GM12865 (cell line): ENCODE measurements around the gene KPNA2.

Experiments
- DNase-seq: peaks from one replicate; pipeline ENCODE4 v3.0.0; 2010; ENCODE audit warnings: low read depth
- H3K4me3 ChIP-seq: 2 replicates; pipeline ENCODE4 v1.5.1; 2011; ENCODE audit warnings: mild to moderate bottlenecking, low read depth, low read length, control low read depth
- CTCF ChIP-seq: IDR thresholded peaks from 2 replicates; pipeline ENCODE4 v1.5.1; 2011; ENCODE audit warnings: low read length, control low read depth, low read depth, inconsistent platforms; ENCODE audit not compliant: insufficient read depth; ENCODE audit errors: missing control alignments

KPNA2 gene

GRCh38 chr17:68035523-68036303 lies at the start of gene KPNA2:
TSS of gene KPNA2 (plus strand) at chr17:68035735. CDS start at chr17:68037133, 1,398 bp downstream.
- peak within 1 kb of the TSS; percentile 88 for H3K4me3 ChIP-seq
- TF ChIP-seq CTCF = no peak
- peak; percentile 98 for DNase-seq

GRCh38 chr17:67990909-67991308 lies 44.6 kb upstream of the KPNA2 start:
- H3K4me3 ChIP-seq = no peak overlapping the region
- DNase-seq = no peak
- no peak for TF ChIP-seq CTCF

GRCh38 chr17:67992548-67993152 lies 42.9 kb upstream of the KPNA2 start:
- DNase-seq = no peak
- H3K4me3 ChIP-seq = peak overlapping the region; percentile 66
- TF ChIP-seq CTCF = no peak

- peak; percentile 93 for DNase-seq
- H3K4me3 ChIP-seq = peak overlapping the region; percentile 79
- no peak for TF ChIP-seq CTCF
Observed at GRCh38 chr17:67993153-67993997, 42.2 kb upstream of the KPNA2 start.

GRCh38 chr17:67993998-67994361 lies 41.6 kb upstream of the KPNA2 start:
- DNase-seq = peak; percentile 40
- peak overlapping the region; percentile 79 for H3K4me3 ChIP-seq
- TF ChIP-seq CTCF = no peak

- H3K4me3 ChIP-seq = peak overlapping the region; percentile 79
- no peak for DNase-seq
- TF ChIP-seq CTCF = no peak
Observed at GRCh38 chr17:67994817-67995569, 40.5 kb upstream of the KPNA2 start.
